Measurements from ENCODE around the gene PPP1R14B.

Gene PPP1R14B

GRCh38 chr11:64229744-64230170, 17.0 kb downstream of the PPP1R14B start:
- DNase-seq = no peak

DNA sequence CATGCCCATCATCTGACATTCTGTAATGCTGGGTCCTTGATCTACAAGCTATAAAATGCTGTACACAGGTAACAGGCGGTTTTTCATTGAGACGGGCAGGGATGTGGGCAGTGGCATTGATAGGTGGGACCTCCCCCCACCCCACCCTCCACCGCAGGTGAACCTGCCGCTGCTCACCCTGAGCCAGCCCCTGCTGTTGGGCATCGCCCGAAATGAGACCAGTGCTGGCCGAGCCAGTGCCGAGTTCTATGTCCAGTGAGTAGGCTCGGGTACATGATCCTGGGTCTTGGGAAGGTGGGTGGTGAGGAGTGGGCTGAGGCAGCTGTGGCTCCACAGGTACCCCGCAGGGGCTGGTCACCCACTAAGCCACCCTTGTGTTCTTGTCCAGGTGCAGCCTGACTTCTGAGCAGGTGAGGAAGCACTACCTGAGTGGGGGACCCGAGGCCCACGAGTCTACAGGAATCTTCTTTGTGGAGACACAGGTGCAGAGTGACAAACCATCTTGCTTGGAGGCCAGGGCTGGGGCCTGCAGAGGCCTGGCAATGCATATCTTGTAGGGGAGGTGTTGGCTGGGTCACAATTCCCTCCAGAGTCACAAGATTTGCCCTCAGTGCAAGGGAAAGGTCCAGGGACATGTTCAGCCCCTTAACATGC, 17.5 kb downstream of the PPP1R14B start:
- DNase-seq = no peak

- no peak for DNase-seq
Measured at GRCh38 chr11:64227405-64227956, 19.3 kb downstream of the PPP1R14B start.

GRCh38 chr11:64226507-64227051, 20.2 kb downstream of the PPP1R14B start:
- no peak for DNase-seq

- DNase-seq = peak; percentile 67
Measured at GRCh38 chr11:64225608-64226506, 20.9 kb downstream of the PPP1R14B start, which contains the start of the genes NUDT22 and TRPT1. Gene NUDT22 (plus strand): TSS chr11:64226274. CDS start chr11:64226653, 379 bp downstream. Gene TRPT1 (minus strand): TSS chr11:64226186. CDS start chr11:64225860, 326 bp downstream.

DNA sequence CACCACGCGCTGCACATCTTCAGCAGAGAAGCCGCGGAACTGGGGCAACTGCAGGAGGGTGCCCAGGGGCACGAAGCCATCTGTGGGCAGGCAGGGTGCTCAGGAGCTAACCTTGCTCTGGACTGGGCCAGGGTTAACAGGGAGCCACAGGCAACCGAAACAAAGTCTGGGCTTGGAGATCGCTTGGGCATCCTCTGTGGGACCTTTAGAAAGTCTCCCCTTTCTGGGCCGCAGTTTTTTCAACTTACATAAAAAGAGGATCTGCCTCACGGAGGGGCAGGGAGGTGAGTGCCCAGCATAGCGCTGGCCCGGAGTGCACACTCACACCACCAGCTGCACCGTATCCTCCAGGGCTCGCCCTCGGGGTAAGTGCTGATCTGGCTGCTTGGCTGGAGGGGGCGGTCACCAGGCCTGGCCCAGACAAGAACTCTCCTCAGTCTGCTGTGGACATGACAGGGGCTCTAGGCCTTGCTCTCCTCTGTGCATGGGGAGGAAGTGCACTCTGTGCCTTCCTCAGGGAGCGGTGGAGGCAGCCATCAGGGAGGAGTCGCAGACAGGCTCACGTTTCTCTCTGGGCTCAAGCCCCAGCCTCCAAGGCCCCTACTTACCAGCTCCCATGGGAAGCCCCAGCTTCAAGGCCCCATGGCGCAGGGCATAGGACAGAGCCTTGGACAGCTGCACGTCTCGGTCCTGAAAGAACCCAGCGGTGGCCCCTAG, 21.7 kb downstream of the PPP1R14B start:
- DNase-seq = no peak

- DNase-seq = no peak
Measured at GRCh38 chr11:64224151-64224890, 22.4 kb downstream of the PPP1R14B start.

- DNase-seq = no peak
Measured at GRCh38 chr11:64223001-64223651, 23.6 kb downstream of the PPP1R14B start.

- DNase-seq = no peak
Measured at GRCh38 chr11:64222651-64223000, 24.1 kb downstream of the PPP1R14B start.

DNA sequence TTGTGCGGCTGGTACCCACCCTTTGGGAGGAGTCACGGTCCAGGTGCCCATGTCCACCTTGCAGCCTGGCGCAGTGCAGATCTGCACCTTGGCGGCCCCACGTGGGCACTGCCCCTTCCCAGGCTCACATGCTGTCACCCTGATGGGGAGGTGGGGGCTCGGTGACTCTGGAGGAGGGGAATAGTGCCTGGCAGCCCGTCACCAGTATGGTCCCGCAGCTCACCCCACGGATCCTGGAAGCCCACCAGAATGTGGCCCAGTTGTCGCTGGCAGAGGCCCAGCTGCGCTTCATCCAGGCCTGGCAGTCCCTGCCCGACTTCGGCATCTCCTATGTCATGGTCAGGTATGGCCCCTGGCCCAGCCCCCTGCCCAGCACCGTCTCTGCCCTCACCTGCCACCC, 25.9 kb downstream of the PPP1R14B start:
- no peak for DNase-seq

- DNase-seq = no peak
Measured at GRCh38 chr11:64220271-64220670, 26.5 kb downstream of the PPP1R14B start.

- no peak for DNase-seq
Measured at GRCh38 chr11:64219755-64220154, 27.0 kb downstream of the PPP1R14B start.

- no peak for DNase-seq
Measured at GRCh38 chr11:64219354-64219684, 27.4 kb downstream of the PPP1R14B start.

GRCh38 chr11:64218628-64219353, 28.0 kb downstream of the PPP1R14B start:
- no peak for DNase-seq

- no peak for DNase-seq
Measured at GRCh38 chr11:64216879-64217278, 29.9 kb downstream of the PPP1R14B start.

GRCh38 chr11:64211181-64211872, 35.4 kb downstream of the PPP1R14B start:
- no peak for DNase-seq

GRCh38 chr11:64210301-64211020, 36.3 kb downstream of the PPP1R14B start:
- DNase-seq = no peak

DNA sequence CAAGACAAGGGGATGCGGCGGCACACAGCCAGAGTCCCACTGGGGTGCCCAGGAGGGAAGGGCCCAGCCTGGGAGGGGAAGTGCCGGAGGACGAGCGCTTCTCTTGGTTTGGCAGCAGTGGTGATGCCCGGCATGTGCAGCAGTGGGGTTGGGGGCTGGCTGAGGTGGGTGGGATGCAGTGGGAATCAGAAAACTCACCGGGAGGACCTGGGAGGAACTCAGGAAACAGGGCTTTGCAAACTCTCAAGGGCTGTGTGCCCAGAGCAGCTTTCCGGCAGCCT, 37.2 kb downstream of the PPP1R14B start:
- no peak for DNase-seq

- DNase-seq = no peak
Measured at GRCh38 chr11:64208796-64209562, 37.8 kb downstream of the PPP1R14B start.
